Cardiac muscle cell (in vitro differentiated cells and primary cell): ENCODE measurements around the gene RBM43. TPM values are rescaled to one million over a fixed set of nuclear protein-coding genes. Genes with fewer than 3 reads are reported as not detected.
"Not testable (repeated sequence)": the region's sequence is repeated elsewhere in the genome, so short reads cannot be mapped to it uniquely, and the experiment has no call there.

Source experiments
- DNase-seq, 2 donors: peaks; one replicate each; pipeline versions ENCODE4 v3.0.0 to v3.0.0-alpha.2; 2010 to 2017; ENCODE audit warnings: low read depth in 1 of 2, low spot score in 1 of 2
- H3K27ac ChIP-seq: fragments of 200-600 bp; sonication (generic); 2 replicates; pipeline ENCODE4 v1.5.1; 2016
- H3K27me3 ChIP-seq: fragments of 200-600 bp; sonication (generic); 2 replicates; pipeline ENCODE4 v1.6.0; 2016; ENCODE audit warnings: control low read depth
- H3K36me3 ChIP-seq: fragments of 200-600 bp; sonication (generic); 2 replicates; pipeline ENCODE4 v1.5.1; 2016; ENCODE audit warnings: control low read depth
- H3K4me1 ChIP-seq: fragments of 200-600 bp; sonication (generic); 2 replicates; pipeline ENCODE4 v1.8.1; 2017; ENCODE audit warnings: low read depth, mild to moderate bottlenecking, mixed run types
- H3K4me3 ChIP-seq: fragments of 200-600 bp; sonication (generic); 2 replicates; pipeline ENCODE4 v1.5.1; 2016; ENCODE audit warnings: mild to moderate bottlenecking
- H3K9me3 ChIP-seq: fragments of 200-600 bp; sonication (generic); 2 replicates; pipeline ENCODE4 v1.5.1; 2017; ENCODE audit warnings: low read depth, mild to moderate bottlenecking, control low read depth
- CTCF ChIP-seq: IDR thresholded peaks from 2 replicates; pipeline ENCODE4 v1.5.1; 2012; ENCODE audit warnings: low read depth, mild to moderate bottlenecking, low read length
- polyA plus RNA-seq: library from polyadenylated mRNA; unstranded; fragments of >200 nt; fragmentation: Nextera tagmentation; extraction: Ambion mirVana; gene quantifications from 2 replicates; pipeline ENCODE4 v1.2.1, GENCODE V29; 2016
- total RNA-seq: library from RNA; depleted of rRNA; stranded (reverse); fragments of >200 nt; gene quantifications from 2 replicates; pipeline ENCODE4 v1.2.3, GENCODE V29; 2016

RBM43 gene
- total and polyA plus RNA-seq, 2 experiments from 2014 or later, result 0.10 to 1.4 TPM

GRCh38 chr2:151299920-151300539 lies 38.4 kb upstream of the RBM43 start:
- DNase-seq, result peak in 1 of 2 donors; percentile 43
- H3K27me3 ChIP-seq, result no peaks in the 10 kb centered on the region
- H3K9me3 ChIP-seq, result no peaks in the 10 kb centered on the region
- TF ChIP-seq CTCF, result no peak
- no peak overlapping the region for H3K27ac ChIP-seq
- H3K36me3 ChIP-seq, result no peaks in the 10 kb centered on the region
- no peaks in the 10 kb centered on the region for H3K4me1 ChIP-seq
- no peak overlapping the region for H3K4me3 ChIP-seq

GRCh38 chr2:151297882-151298281 lies 36.2 kb upstream of the RBM43 start:
- no peak overlapping the region for H3K4me3 ChIP-seq
- peak in 1 of 2 donors; percentile 21 for DNase-seq
- H3K36me3 ChIP-seq, result no peaks in the 10 kb centered on the region
- no peaks in the 10 kb centered on the region for H3K27me3 ChIP-seq
- no peak for TF ChIP-seq CTCF
- H3K4me1 ChIP-seq, result no peaks in the 10 kb centered on the region
- H3K27ac ChIP-seq, result no peak overlapping the region
- no peaks in the 10 kb centered on the region for H3K9me3 ChIP-seq

GRCh38 chr2:151295926-151296325 lies 34.3 kb upstream of the RBM43 start:
- H3K9me3 ChIP-seq, H3K27ac ChIP-seq, H3K4me1 ChIP-seq, H3K4me3 ChIP-seq, H3K36me3 ChIP-seq, DNase-seq, H3K27me3 ChIP-seq: not testable (repeated sequence)

- DNase-seq, result peak in 1 of 2 donors; percentile 51
- Histone ChIP-seq H3K4me1 (no peaks in the 10 kb centered on the region), H3K27me3 (peaks cover 17% of the 10 kb centered on the region), H3K4me3 (no peak overlapping the region), H3K9me3 (no peaks in the 10 kb centered on the region), H3K36me3 (no peaks in the 10 kb centered on the region), H3K27ac (no peak overlapping the region)
- TF ChIP-seq CTCF, result no peak
Measured at GRCh38 chr2:151292546-151292945, 30.9 kb upstream of the RBM43 start.

GRCh38 chr2:151292141-151292540 lies 30.5 kb upstream of the RBM43 start:
- no peaks in the 10 kb centered on the region for H3K4me1 ChIP-seq
- no peaks in the 10 kb centered on the region for H3K9me3 ChIP-seq
- no peak overlapping the region for H3K27ac ChIP-seq
- H3K27me3 ChIP-seq, result peaks cover 17% of the 10 kb centered on the region
- no peak overlapping the region for H3K4me3 ChIP-seq
- TF ChIP-seq CTCF, result no peak
- DNase-seq, result no peak
- H3K36me3 ChIP-seq, result no peaks in the 10 kb centered on the region

GRCh38 chr2:151291224-151291623 lies 29.6 kb upstream of the RBM43 start:
- DNase-seq, result no peak
- H3K9me3 ChIP-seq, result no peaks in the 10 kb centered on the region
- H3K36me3 ChIP-seq, result no peaks in the 10 kb centered on the region
- H3K4me1 ChIP-seq, result no peaks in the 10 kb centered on the region
- no peak overlapping the region for H3K27ac ChIP-seq
- peaks cover 17% of the 10 kb centered on the region for H3K27me3 ChIP-seq
- H3K4me3 ChIP-seq, result no peak overlapping the region
- TF ChIP-seq CTCF, result no peak
